GM12872 (cell line): Measurements from ENCODE around the gene UBAC1.

Source experiments
- TF ChIP-seq, protein P1 (sequence below): IDR thresholded peaks from 3 replicates; pipeline ENCODE4 v1.5.1; 2011; ENCODE audit warnings: low read depth, mild to moderate bottlenecking, low read length, moderate library complexity; ENCODE audit not compliant: insufficient read depth

Gene UBAC1

GRCh38 chr9:135901031-135901758, 60.0 kb downstream of the UBAC1 start:
- TF ChIP-seq, protein P1, sequence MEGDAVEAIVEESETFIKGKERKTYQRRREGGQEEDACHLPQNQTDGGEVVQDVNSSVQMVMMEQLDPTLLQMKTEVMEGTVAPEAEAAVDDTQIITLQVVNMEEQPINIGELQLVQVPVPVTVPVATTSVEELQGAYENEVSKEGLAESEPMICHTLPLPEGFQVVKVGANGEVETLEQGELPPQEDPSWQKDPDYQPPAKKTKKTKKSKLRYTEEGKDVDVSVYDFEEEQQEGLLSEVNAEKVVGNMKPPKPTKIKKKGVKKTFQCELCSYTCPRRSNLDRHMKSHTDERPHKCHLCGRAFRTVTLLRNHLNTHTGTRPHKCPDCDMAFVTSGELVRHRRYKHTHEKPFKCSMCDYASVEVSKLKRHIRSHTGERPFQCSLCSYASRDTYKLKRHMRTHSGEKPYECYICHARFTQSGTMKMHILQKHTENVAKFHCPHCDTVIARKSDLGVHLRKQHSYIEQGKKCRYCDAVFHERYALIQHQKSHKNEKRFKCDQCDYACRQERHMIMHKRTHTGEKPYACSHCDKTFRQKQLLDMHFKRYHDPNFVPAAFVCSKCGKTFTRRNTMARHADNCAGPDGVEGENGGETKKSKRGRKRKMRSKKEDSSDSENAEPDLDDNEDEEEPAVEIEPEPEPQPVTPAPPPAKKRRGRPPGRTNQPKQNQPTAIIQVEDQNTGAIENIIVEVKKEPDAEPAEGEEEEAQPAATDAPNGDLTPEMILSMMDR, result no peak

DNA sequence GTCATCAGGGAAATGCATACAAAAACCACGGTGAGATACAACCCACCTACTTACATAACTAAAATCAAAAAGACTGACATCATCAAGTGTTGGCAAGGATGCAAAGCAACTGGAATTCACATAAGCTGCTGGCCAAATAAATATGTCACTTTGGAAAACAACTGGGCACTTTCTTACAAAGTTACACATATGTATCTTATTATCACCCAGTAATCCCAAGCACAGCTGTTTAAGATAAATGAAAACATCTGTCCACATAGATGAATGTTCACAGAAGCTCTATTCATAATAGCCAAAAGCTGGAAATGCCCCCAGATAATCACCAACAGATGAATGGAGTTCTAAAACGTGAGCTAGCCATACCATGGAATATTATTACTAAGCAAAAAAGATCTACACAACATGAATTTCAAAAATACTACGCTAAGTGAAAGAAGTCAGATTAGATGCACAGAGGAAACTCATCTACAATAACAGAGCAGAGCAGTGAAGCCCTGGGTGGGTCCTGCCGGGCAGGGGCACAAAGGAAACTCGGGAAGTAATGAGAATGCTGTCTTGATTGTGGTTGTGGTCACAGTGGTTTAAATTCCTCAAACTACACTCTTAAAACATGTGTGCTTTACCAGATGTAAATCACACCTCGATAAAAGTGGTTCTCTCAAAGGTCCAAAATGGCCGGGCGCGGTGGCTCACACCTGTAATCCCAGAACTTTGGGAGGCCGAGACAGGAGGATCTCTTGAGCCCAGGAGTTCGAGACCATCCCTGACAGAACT, 62.4 kb downstream of the UBAC1 start:
- TF ChIP-seq, protein P1, result no peak

- TF ChIP-seq, protein P1, result no peak
Observed at GRCh38 chr9:135896626-135897025, 64.5 kb downstream of the UBAC1 start.

GRCh38 chr9:135896205-135896604, 65.0 kb downstream of the UBAC1 start:
- TF ChIP-seq, protein P1, result no peak

DNA sequence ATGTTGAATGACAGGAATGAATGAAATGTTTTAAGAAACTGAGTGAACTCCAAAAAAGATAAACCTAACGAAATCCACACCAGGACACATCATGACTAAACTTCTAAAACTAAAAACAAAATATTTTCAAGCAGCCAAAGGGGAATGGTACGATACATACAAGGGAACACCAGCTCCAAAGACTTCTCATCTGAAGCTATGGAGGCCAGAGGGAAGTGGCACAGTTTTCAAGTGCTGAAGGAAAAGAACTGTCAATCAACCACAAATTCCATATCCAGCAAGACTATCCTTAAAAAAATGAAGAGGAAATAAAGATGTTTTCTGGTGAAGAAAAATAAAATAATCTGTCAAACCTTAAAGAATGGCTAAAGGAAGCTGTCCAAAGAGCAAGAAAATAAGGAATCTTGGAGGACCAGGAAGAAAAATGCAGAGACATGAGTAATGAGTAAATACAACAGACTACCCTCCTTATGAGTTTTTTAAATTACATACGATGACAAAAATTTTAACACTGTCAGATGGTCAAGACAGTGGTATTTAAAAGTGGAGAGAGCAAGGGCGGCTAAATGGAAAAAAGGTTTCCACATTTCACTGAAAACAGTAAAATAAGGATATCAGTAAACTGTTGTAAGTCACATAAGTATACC, 65.8 kb downstream of the UBAC1 start:
- TF ChIP-seq, protein P1, result no peak

DNA sequence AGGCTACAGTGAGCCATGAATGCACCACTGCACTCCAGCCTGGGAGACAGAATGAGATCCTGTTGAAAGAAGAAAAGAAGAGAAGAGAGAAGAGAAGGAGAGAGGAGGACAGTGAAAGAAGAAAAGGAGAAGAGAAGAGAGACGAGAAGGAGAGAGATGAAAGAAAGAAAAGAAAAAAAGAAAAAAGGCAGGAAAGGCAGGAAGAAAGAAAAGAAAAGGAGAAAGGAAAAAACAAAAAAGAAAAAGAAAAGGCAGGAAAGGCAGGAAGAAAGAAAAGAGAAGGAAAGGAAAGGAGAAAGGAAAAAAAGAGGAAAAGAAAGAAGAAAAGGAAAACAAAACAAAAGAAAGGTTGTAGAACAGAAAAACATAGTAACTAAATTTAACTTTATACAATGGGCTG, 68.1 kb downstream of the UBAC1 start:
- TF ChIP-seq, protein P1, result no peak

- TF ChIP-seq, protein P1, result no peak
Observed at GRCh38 chr9:135891027-135891631, 70.0 kb downstream of the UBAC1 start.
